HepG2 (cell line): Measurements from ENCODE around the gene CAPN11. TPM values are rescaled to one million over a fixed set of nuclear protein-coding genes. Genes with fewer than 3 reads are reported as not detected.

ENCODE experiments used
- ATF7-NPFF ChIP-seq: sonication (generic); formaldehyde crosslinking; IDR thresholded peaks from 2 replicates; pipeline ENCODE4 v1.8.1; 2023; ENCODE audit warnings: mild to moderate bottlenecking, low read depth, missing genetic modification reagents, moderate library complexity
- CC2D1A ChIP-seq: sonication (generic); formaldehyde crosslinking; IDR thresholded peaks from 2 replicates; pipeline ENCODE4 v1.8.1; 2023; ENCODE audit warnings: mild to moderate bottlenecking, missing genetic modification reagents
- CHCHD3 ChIP-seq: sonication (generic); formaldehyde crosslinking; IDR thresholded peaks from 2 replicates; pipeline ENCODE4 v1.8.0; 2022; ENCODE audit warnings: mild to moderate bottlenecking, missing genetic modification reagents, moderate library complexity
- GABPA ChIP-seq, 2 experiments: IDR thresholded peaks; 2 replicates each; pipeline ENCODE4 v1.6.1; 2011 to 2016; ENCODE audit warnings: low read depth in 2 of 2, low read length in 1 of 2, missing biosample characterization in 1 of 2, missing genetic modification characterization in 1 of 2
- GATA4 ChIP-seq: sonication (generic); IDR thresholded peaks from 2 replicates; pipeline ENCODE4 v1.6.1; 2016; ENCODE audit warnings: antibody characterized with exemption, low read depth, borderline replicate concordance
- ISX ChIP-seq: sonication (generic); formaldehyde crosslinking; conservative IDR thresholded peaks from 2 replicates; pipeline ENCODE4 v1.5.0; 2020; ENCODE audit warnings: missing genetic modification reagents
- MTA1 ChIP-seq: sonication (generic); formaldehyde crosslinking; IDR thresholded peaks from 2 replicates; pipeline ENCODE4 v1.4.0; 2020; ENCODE audit warnings: missing genetic modification reagents, mild to moderate bottlenecking, borderline replicate concordance
- MXI1 ChIP-seq: IDR thresholded peaks from 3 replicates; pipeline ENCODE4 v1.6.1; 2012; ENCODE audit warnings: low read depth, low read length, inconsistent platforms, borderline replicate concordance
- SAFB2 ChIP-seq: sonication (generic); formaldehyde crosslinking; IDR thresholded peaks from 2 replicates; pipeline ENCODE4 v1.5.1; 2020; ENCODE audit warnings: missing genetic modification reagents, low read depth, mild to moderate bottlenecking, borderline replicate concordance
- SALL1 ChIP-seq: sonication (generic); formaldehyde crosslinking; IDR thresholded peaks from 2 replicates; pipeline ENCODE4 v1.8.0; 2022; ENCODE audit warnings: mild to moderate bottlenecking, missing genetic modification reagents
- SMAD1 ChIP-seq: sonication (generic); formaldehyde crosslinking; IDR thresholded peaks from 2 replicates; pipeline ENCODE4 v1.4.0; 2020; ENCODE audit warnings: missing genetic modification reagents, low read depth, mild to moderate bottlenecking, borderline replicate concordance
- XRCC5 ChIP-seq: fragments of 200-400 bp; formaldehyde crosslinking; optimal IDR thresholded peaks from 2 replicates; pipeline ENCODE3; 2017; ENCODE audit warnings: mild to moderate bottlenecking, low read length
- ZNF430 ChIP-seq: sonication (generic); formaldehyde crosslinking; IDR thresholded peaks from 2 replicates; pipeline ENCODE4 v1.9.0; 2021; ENCODE audit warnings: mild to moderate bottlenecking, missing genetic modification reagents
- ZNF441 ChIP-seq: sonication (generic); formaldehyde crosslinking; IDR thresholded peaks from 2 replicates; pipeline ENCODE4 v1.7.0; 2021; ENCODE audit warnings: missing genetic modification reagents, borderline replicate concordance
- ZNF768 ChIP-seq: sonication (generic); formaldehyde crosslinking; IDR thresholded peaks from 2 replicates; pipeline ENCODE4 v1.4.0; 2020; ENCODE audit warnings: missing genetic modification reagents
- ZNF773 ChIP-seq: sonication (generic); formaldehyde crosslinking; IDR thresholded peaks from 2 replicates; pipeline ENCODE4 v1.4.0; 2020; ENCODE audit warnings: missing genetic modification reagents, borderline replicate concordance
- ZNF777 ChIP-seq: sonication (generic); formaldehyde crosslinking; IDR thresholded peaks from 2 replicates; pipeline ENCODE4 v1.4.0; 2020; ENCODE audit warnings: missing genetic modification reagents
- ZSCAN21 ChIP-seq: sonication (generic); formaldehyde crosslinking; IDR thresholded peaks from 2 replicates; pipeline ENCODE4 v1.8.0; 2022; ENCODE audit warnings: mild to moderate bottlenecking, missing genetic modification reagents, moderate library complexity, borderline replicate concordance
- polyA plus RNA-seq, 8 experiments: library from polyadenylated mRNA; depleted of rRNA in 3 of 8; stranded (reverse) in 7 of 8; unstranded in 1 of 8; fragments of >200 nt; fragmentation: Illumina TruSeq in 4 of 8; extraction: Trizol in 4 of 8; gene quantifications; 2 replicates each; pipeline versions ENCODE4 v1.2.1 to v1.2.3, GENCODE V29; 2011 to 2016; ENCODE audit warnings: low read depth in 4 of 8, missing spikeins in 1 of 8, mixed read lengths in 1 of 8; ENCODE audit not compliant: insufficient read depth in 1 of 8
- total RNA-seq, 5 experiments: library from RNA; depleted of rRNA; stranded (reverse); fragments of >200 nt; fragmentation: Illumina TruSeq; extraction: Trizol; gene quantifications; 2 replicates each; pipeline ENCODE4 v1.2.3, GENCODE V29; 2016; ENCODE audit warnings: low read depth in 1 of 5
- TF ChIP-seq, protein P1 (sequence below): IDR thresholded peaks from 2 replicates; pipeline ENCODE4 v1.6.1; 2016
- TF ChIP-seq, protein P2 (sequence below): sonication (generic); formaldehyde crosslinking; IDR thresholded peaks from 2 replicates; pipeline ENCODE4 v1.4.0; 2020; ENCODE audit warnings: missing genetic modification reagents, borderline replicate concordance
- TF ChIP-seq, protein P3 (sequence below): sonication (generic); formaldehyde crosslinking; IDR thresholded peaks from 2 replicates; pipeline ENCODE4 v1.8.0; 2022; ENCODE audit warnings: mild to moderate bottlenecking, missing genetic modification reagents, moderate library complexity

Gene CAPN11
- total and polyA plus RNA-seq, 2 of the 13 experiments (the other 11 are each of a cell fraction or from before 2014, with no cell fraction given): 0.07 to 0.11 TPM

DNA sequence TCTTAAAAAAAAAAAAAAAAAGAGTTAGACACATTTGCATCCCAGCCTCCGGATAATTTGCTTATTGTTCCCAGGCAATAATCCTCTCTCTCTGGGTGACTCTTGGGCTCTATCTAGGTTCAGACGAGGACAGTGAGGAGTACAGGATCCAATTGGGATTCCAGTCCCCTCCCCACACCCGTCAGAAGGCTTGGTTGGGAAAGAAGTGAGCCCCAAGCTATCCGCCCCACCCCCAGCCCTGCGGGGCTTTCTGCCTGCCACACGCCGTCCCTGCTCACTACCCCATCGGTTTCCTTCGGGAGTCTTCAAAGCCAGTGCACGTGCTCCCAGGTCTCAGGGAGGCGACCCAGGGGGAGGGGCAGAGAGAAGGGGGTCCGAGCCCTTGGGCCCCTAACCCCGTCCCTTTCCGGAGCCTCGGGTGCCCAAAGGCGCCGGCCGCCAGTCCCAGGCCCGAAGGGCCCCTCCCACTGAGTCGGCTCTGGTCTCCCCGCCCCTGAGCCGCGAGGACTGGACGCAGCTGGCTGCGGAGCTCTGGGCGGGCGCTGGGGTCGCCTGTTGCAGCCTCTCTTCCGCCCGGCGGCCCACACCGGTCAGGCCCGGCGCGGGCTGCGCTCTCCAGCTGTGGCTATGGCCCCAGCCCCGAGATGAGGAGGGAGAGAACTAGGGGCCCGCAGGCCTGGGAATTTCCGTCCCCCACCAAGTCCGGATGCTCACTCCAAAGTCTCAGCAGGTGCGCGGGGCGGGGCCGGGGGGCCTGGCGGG lies 60.6 kb downstream of the CAPN11 start (continued):
- TF ChIP-seq GATA4 (peak; percentile 36; the same call in 1 of the 2 replicates), ZNF777 (CRISPR knock-in tag) (peak; percentile 37; the same call in 1 of the 2 replicates), ISX (CRISPR knock-in tag) (0 out of 2 replicates have a peak, but pooled peaks have one; percentile 49), MXI1 (peak; percentile 44; the same call in 1 of the 3 replicates), ZNF430 (CRISPR knock-in tag) (peak; percentile 75), SMAD1 (CRISPR knock-in tag) (peak; percentile 59; the same call in 1 of the 2 replicates), GABPA (IDR thresholded peaks at IDR 0.05; ENCODE audit: low read depth, low read length) (no peak), GABPA (CRISPR knock-in tag; IDR thresholded peaks at IDR 0.05; ENCODE audit: low read depth) (peak; percentile 24; the same call in 1 of the 2 replicates), SALL1 (CRISPR knock-in tag) (peak; percentile 73), ZNF441 (CRISPR knock-in tag) (peak; percentile 92), CC2D1A (CRISPR knock-in tag) (0 out of 2 replicates have a peak, but pooled peaks have one; percentile 71), ZNF768 (CRISPR knock-in tag) (peak; percentile 71; the same call in 1 of the 2 replicates), ATF7-NPFF (CRISPR knock-in tag) (peak; percentile 87), ZNF773 (CRISPR knock-in tag) (peak; percentile 87), MTA1 (CRISPR knock-in tag) (peak; percentile 89; the same call in 1 of the 2 replicates), CHCHD3 (CRISPR knock-in tag) (peak; percentile 75; the same call in 1 of the 2 replicates), ZSCAN21 (CRISPR knock-in tag) (peak; percentile 79), XRCC5 (peak; percentile 44), SAFB2 (CRISPR knock-in tag) (no peak)
- TF ChIP-seq, protein P1, sequence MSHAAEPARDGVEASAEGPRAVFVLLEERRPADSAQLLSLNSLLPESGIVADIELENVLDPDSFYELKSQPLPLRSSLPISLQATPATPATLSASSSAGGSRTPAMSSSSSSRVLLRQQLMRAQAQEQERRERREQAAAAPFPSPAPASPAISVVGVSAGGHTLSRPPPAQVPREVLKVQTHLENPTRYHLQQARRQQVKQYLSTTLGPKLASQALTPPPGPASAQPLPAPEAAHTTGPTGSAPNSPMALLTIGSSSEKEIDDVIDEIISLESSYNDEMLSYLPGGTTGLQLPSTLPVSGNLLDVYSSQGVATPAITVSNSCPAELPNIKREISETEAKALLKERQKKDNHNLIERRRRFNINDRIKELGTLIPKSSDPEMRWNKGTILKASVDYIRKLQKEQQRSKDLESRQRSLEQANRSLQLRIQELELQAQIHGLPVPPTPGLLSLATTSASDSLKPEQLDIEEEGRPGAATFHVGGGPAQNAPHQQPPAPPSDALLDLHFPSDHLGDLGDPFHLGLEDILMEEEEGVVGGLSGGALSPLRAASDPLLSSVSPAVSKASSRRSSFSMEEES (CRISPR knock-in tag): peak; percentile 70; the same call in 1 of the 2 replicates
- TF ChIP-seq, protein P2, sequence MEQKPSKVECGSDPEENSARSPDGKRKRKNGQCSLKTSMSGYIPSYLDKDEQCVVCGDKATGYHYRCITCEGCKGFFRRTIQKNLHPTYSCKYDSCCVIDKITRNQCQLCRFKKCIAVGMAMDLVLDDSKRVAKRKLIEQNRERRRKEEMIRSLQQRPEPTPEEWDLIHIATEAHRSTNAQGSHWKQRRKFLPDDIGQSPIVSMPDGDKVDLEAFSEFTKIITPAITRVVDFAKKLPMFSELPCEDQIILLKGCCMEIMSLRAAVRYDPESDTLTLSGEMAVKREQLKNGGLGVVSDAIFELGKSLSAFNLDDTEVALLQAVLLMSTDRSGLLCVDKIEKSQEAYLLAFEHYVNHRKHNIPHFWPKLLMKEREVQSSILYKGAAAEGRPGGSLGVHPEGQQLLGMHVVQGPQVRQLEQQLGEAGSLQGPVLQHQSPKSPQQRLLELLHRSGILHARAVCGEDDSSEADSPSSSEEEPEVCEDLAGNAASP (CRISPR knock-in tag): peak; percentile 49; the same call in 1 of the 2 replicates
- TF ChIP-seq, protein P3, sequence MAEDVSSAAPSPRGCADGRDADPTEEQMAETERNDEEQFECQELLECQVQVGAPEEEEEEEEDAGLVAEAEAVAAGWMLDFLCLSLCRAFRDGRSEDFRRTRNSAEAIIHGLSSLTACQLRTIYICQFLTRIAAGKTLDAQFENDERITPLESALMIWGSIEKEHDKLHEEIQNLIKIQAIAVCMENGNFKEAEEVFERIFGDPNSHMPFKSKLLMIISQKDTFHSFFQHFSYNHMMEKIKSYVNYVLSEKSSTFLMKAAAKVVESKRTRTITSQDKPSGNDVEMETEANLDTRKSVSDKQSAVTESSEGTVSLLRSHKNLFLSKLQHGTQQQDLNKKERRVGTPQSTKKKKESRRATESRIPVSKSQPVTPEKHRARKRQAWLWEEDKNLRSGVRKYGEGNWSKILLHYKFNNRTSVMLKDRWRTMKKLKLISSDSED (CRISPR knock-in tag): no peak
